ENCODE results near the gene VAMP8. TPM values are rescaled to one million over a fixed set of nuclear protein-coding genes. Genes with fewer than 3 reads are reported as not detected.
"Not testable (repeated sequence)": the region's sequence is repeated elsewhere in the genome, so short reads cannot be mapped to it uniquely, and the experiment has no call there.

VAMP8 gene
- polyA plus RNA-seq, 5 donors, result 54.6 to 78.1 (median 68.1) TPM

- not testable (repeated sequence) for DNase-seq
These were observed 37.4 kb downstream of the VAMP8 start for GRCh38 chr2:85614757-85615156.

- DNase-seq, result no peak
These were observed 38.0 kb downstream of the VAMP8 start for GRCh38 chr2:85615413-85615728.

GRCh38 chr2:85617723-85618122, 40.3 kb downstream of the VAMP8 start:
- not testable (repeated sequence) for DNase-seq

GRCh38 chr2:85619617-85620016, 42.2 kb downstream of the VAMP8 start:
- no peak for DNase-seq

- no peak for DNase-seq
These were observed 44.0 kb downstream of the VAMP8 start for GRCh38 chr2:85621338-85621737.

- no peak for DNase-seq
These were observed 46.6 kb downstream of the VAMP8 start for GRCh38 chr2:85623991-85624390.

GRCh38 chr2:85628658-85629057, 51.3 kb downstream of the VAMP8 start:
- DNase-seq, result no peak

GRCh38 chr2:85631316-85631715, 53.9 kb downstream of the VAMP8 start:
- no peak for DNase-seq

Other genes starting within 250 kb of the VAMP8 start
- 100 to 1,000 TPM in 2 of 5 donors, 10 to 100 TPM in 3; 77.4 to 106 (median 94.1) TPM for gene TGOLN2, start 249.6 kb upstream of the VAMP8 start, polyA plus RNA-seq (ENCODE audit: insufficient read depth in 1 of 5, insufficient read length in 5 of 5, low replicate concordance in 1 of 5)
- 10 to 100 TPM; 25.3 to 29.3 (median 27.0) TPM for gene RETSAT, start 223.1 kb upstream of the VAMP8 start, polyA plus RNA-seq (ENCODE audit: insufficient read depth in 1 of 5, insufficient read length in 5 of 5, low replicate concordance in 1 of 5)
- gene ELMOD3, start 222.8 kb upstream of the VAMP8 start, polyA plus RNA-seq (ENCODE audit: insufficient read depth in 1 of 5, insufficient read length in 5 of 5, low replicate concordance in 1 of 5), result 10 to 100 TPM; 30.3 to 39.1 (median 33.3) TPM
- gene CAPG, start 167.2 kb upstream of the VAMP8 start, polyA plus RNA-seq (ENCODE audit: insufficient read depth in 1 of 5, insufficient read length in 5 of 5, low replicate concordance in 1 of 5), result 10 to 100 TPM; 42.5 to 59.9 (median 52.0) TPM
- 1 to 10 TPM in 1 of 5 donors, under 1 TPM in 4; 0.67 to 1.7 (median 0.85) TPM for gene SH2D6, start 158.9 kb upstream of the VAMP8 start, polyA plus RNA-seq (ENCODE audit: insufficient read depth in 1 of 5, insufficient read length in 5 of 5, low replicate concordance in 1 of 5)
- 100 to 1,000 TPM; 274 to 398 (median 339) TPM for gene MAT2A, start 38.4 kb upstream of the VAMP8 start, polyA plus RNA-seq (ENCODE audit: insufficient read depth in 1 of 5, insufficient read length in 5 of 5, low replicate concordance in 1 of 5)
- gene GGCX, start 16.1 kb upstream of the VAMP8 start, polyA plus RNA-seq (ENCODE audit: insufficient read depth in 1 of 5, insufficient read length in 5 of 5, low replicate concordance in 1 of 5), result 10 to 100 TPM; 28.9 to 43.5 (median 35.2) TPM
- gene VAMP5, start 6.8 kb downstream of the VAMP8 start, polyA plus RNA-seq (ENCODE audit: insufficient read depth in 1 of 5, insufficient read length in 5 of 5, low replicate concordance in 1 of 5), result 10 to 100 TPM; 42.6 to 75.2 (median 57.3) TPM
- gene RNF181, start 18.2 kb downstream of the VAMP8 start, polyA plus RNA-seq (ENCODE audit: insufficient read depth in 1 of 5, insufficient read length in 5 of 5, low replicate concordance in 1 of 5), result 100 to 1,000 TPM in 4 of 5 donors, 10 to 100 TPM in 1; 99.7 to 114 (median 110) TPM
- 10 to 100 TPM in 4 of 5 donors, 1 to 10 TPM in 1; 9.9 to 16.9 (median 13.8) TPM for gene TMEM150A, start 25.1 kb downstream of the VAMP8 start, polyA plus RNA-seq (ENCODE audit: insufficient read depth in 1 of 5, insufficient read length in 5 of 5, low replicate concordance in 1 of 5)
- gene C2orf68, start 34.5 kb downstream of the VAMP8 start, polyA plus RNA-seq (ENCODE audit: insufficient read depth in 1 of 5, insufficient read length in 5 of 5, low replicate concordance in 1 of 5), result 10 to 100 TPM; 64.7 to 84.1 (median 78.8) TPM
- 10 to 100 TPM; 59.2 to 72.8 (median 63.3) TPM for gene USP39, start 38.6 kb downstream of the VAMP8 start, polyA plus RNA-seq (ENCODE audit: insufficient read depth in 1 of 5, insufficient read length in 5 of 5, low replicate concordance in 1 of 5)
- gene SFTPB, start 90.6 kb downstream of the VAMP8 start, polyA plus RNA-seq (ENCODE audit: insufficient read depth in 1 of 5, insufficient read length in 5 of 5, low replicate concordance in 1 of 5), result 100 to 1,000 TPM; 199 to 677 (median 404) TPM
- gene GNLY, start 116.8 kb downstream of the VAMP8 start, polyA plus RNA-seq (ENCODE audit: insufficient read depth in 1 of 5, insufficient read length in 5 of 5, low replicate concordance in 1 of 5), result 1 to 10 TPM; 1.7 to 6.2 (median 2.2) TPM
- gene ATOH8, start 176.4 kb downstream of the VAMP8 start, polyA plus RNA-seq (ENCODE audit: insufficient read depth in 1 of 5, insufficient read length in 5 of 5, low replicate concordance in 1 of 5), result 10 to 100 TPM; 25.6 to 38.9 (median 37.3) TPM